ENCODE measurements around the gene GGTA1. TPM values are rescaled to one million over a fixed set of nuclear protein-coding genes. Genes with fewer than 3 reads are reported as not detected.

GGTA1 gene
- total RNA-seq, 1 experiment from 2014 or later: not detected

DNA sequence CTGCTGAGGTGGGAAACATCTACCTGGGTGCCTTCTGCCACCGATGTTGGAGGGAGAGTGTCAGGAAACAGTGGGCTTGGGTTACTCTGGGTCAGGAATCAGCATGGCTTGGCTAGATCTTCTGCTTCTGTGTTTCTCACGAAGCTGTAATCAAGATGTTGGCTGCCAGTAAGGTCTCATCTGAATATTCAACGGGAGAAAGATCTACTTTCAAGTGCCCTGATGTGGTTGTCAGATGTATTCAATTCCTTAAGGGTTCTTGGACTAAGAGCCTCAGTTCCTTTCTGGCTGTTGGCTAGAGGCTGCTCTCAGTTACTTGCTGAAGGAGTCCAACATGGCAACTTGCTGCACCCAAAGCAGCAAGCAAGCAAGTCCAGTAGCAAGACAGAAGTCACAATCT is 87.7 kb downstream of the GGTA1 start:
- intact Hi-C loops (cut with micrococcal nuclease): no loop called here
- Histone ChIP-seq H3K9ac (ENCODE audit: low read length) (no peak overlapping the region), H3K4me2 (ENCODE audit: low read length) (no peak overlapping the region), H3K27me3 (ENCODE audit: insufficient read depth, low read length) (no peaks in the 10 kb centered on the region), H3K79me2 (ENCODE audit: insufficient read depth, low read length) (no peaks in the 10 kb centered on the region), H3K4me3 (replicated peaks in 1 of 2; ENCODE audit: low read depth in 1 of 2, low read length in 2 of 2) (no peak overlapping the region), H3K4me1 (ENCODE audit: control insufficient read depth in 1 of 2, insufficient read depth in 2 of 2, low read length in 2 of 2) (no peaks in the 10 kb centered on the region), H3K9me3 (ENCODE audit: control insufficient read depth in 1 of 2, insufficient read depth in 1 of 2, low read depth in 1 of 2, low read length in 2 of 2) (no peaks in the 10 kb centered on the region), H3K9me2 (ENCODE audit: insufficient read depth) (no peaks in the 10 kb centered on the region), H3K36me3 (ENCODE audit: control insufficient read depth in 1 of 2, insufficient read depth in 2 of 2, low read length in 2 of 2) (no peaks in the 10 kb centered on the region), H4K20me1 (ENCODE audit: insufficient read depth) (no peaks in the 10 kb centered on the region), H3K27ac (ENCODE audit: low read depth, low read length) (no peak overlapping the region), H2AFZ (ENCODE audit: low read depth, low read length, poor library complexity, severe bottlenecking) (no peak overlapping the region)
- ATAC-seq: no peak
- ChIA-PET CTCF (no interaction called here), RAD21 (ENCODE audit: low non-redundant PET in 1 of 2, low total read pairs in 2 of 2, uncharacterized antibody in 2 of 2, unreplicated experiment in 2 of 2) (no interaction called here), POLR2A (no interaction called here)
- BruUV-seq (replicated peaks): no TSS peak
- no peak for DNase-seq (ENCODE audit: low read depth, low spot score)
- TF ChIP-seq POLR2A (IDR thresholded peaks at IDR 0.05; ENCODE audit: borderline replicate concordance, extremely low read depth, insufficient read depth, insufficient read length) (no peak), SP1 (IDR thresholded peaks at IDR 0.05; ENCODE audit: low read depth) (no peak), SIN3A (IDR thresholded peaks at IDR 0.05; ENCODE audit: low read depth) (no peak), POLR2AphosphoS5 (IDR thresholded peaks at IDR 0.05; ENCODE audit: low read depth, low read length) (no peak), SRF (IDR thresholded peaks at IDR 0.05; ENCODE audit: low read depth) (no peak), YY1 (IDR thresholded peaks at IDR 0.05; ENCODE audit: extremely low read depth, insufficient replicate concordance, low read depth, low read length) (no peak), RAD21 (IDR thresholded peaks at IDR 0.05; ENCODE audit: low read depth) (no peak)
- TF ChIP-seq, protein P1, sequence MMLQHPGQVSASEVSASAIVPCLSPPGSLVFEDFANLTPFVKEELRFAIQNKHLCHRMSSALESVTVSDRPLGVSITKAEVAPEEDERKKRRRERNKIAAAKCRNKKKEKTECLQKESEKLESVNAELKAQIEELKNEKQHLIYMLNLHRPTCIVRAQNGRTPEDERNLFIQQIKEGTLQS (IDR thresholded peaks at IDR 0.05): no peak
- TF ChIP-seq, protein P2, sequence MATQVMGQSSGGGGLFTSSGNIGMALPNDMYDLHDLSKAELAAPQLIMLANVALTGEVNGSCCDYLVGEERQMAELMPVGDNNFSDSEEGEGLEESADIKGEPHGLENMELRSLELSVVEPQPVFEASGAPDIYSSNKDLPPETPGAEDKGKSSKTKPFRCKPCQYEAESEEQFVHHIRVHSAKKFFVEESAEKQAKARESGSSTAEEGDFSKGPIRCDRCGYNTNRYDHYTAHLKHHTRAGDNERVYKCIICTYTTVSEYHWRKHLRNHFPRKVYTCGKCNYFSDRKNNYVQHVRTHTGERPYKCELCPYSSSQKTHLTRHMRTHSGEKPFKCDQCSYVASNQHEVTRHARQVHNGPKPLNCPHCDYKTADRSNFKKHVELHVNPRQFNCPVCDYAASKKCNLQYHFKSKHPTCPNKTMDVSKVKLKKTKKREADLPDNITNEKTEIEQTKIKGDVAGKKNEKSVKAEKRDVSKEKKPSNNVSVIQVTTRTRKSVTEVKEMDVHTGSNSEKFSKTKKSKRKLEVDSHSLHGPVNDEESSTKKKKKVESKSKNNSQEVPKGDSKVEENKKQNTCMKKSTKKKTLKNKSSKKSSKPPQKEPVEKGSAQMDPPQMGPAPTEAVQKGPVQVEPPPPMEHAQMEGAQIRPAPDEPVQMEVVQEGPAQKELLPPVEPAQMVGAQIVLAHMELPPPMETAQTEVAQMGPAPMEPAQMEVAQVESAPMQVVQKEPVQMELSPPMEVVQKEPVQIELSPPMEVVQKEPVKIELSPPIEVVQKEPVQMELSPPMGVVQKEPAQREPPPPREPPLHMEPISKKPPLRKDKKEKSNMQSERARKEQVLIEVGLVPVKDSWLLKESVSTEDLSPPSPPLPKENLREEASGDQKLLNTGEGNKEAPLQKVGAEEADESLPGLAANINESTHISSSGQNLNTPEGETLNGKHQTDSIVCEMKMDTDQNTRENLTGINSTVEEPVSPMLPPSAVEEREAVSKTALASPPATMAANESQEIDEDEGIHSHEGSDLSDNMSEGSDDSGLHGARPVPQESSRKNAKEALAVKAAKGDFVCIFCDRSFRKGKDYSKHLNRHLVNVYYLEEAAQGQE (IDR thresholded peaks at IDR 0.05; ENCODE audit: low read depth): no peak

Data from HCT116 (cell line).